K562 treated with DMSO at 1 percent for 24 hours (cell line): ENCODE results near the gene KCNIP2. TPM values are rescaled to one million over a fixed set of nuclear protein-coding genes. Genes with fewer than 3 reads are reported as not detected.

Experiments used
- total RNA-seq: library from RNA; unstranded; fragments of 300-600 nt; gene quantifications from 2 replicates; pipeline ENCODE4 v1.2.3, GENCODE V29; 2022; ENCODE audit warnings: low read depth; ENCODE audit not compliant: insufficient read depth

Gene KCNIP2
- 1.3 and 1.4 TPM in 2 replicates for total RNA-seq

DNA sequence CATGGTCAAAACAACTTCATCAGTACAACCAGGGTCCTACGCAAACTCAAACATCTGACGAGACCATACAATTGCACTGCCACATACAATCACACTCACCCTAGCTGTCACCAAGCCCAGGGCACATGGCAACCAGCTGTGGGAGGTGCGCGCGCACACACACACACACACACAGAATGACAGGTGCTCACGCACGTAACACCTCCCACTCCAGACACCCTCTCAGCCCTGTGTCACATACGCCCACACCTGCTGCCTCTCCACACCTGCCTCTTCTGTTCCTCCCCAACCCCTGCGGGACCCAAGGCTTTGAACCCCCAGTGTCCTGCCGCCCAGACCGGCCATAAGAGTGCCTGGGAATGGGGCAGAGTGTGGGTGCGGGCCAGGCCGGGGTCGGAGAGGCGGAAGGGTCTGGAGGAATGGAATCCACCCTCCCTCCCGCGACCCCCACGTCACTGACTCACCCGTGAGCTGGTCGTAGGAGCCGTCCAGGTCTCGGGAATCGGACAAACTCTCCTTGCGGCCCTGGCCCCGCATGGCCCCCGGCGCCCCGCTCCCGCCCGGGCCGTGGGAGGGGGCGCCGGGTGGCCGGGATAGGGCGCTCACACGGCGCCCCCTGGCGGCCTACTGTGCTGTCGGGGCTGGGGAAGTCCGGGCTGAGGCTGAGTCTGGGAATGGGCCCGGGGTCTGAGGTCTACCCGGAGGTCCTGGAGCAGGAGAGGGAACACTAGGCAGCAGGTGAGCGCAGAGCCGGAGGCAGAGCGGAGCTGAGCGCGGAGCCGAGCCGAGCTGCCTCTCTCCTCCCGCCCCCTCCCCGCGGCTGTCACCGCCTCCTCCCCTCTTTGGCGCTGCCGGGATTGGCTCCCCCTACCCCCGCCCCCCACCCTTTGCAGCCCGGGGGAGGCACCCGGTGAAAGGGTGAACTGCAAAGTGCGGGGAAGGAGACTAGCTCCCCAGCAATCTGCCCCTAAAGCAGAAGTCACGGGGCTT, at the start of gene KCNIP2:
Gene KCNIP2, minus strand, starts transcription at position 769 of the 990 bp plus-strand sequence. Its CDS starts 232 bp downstream, at position 537.

DNA sequence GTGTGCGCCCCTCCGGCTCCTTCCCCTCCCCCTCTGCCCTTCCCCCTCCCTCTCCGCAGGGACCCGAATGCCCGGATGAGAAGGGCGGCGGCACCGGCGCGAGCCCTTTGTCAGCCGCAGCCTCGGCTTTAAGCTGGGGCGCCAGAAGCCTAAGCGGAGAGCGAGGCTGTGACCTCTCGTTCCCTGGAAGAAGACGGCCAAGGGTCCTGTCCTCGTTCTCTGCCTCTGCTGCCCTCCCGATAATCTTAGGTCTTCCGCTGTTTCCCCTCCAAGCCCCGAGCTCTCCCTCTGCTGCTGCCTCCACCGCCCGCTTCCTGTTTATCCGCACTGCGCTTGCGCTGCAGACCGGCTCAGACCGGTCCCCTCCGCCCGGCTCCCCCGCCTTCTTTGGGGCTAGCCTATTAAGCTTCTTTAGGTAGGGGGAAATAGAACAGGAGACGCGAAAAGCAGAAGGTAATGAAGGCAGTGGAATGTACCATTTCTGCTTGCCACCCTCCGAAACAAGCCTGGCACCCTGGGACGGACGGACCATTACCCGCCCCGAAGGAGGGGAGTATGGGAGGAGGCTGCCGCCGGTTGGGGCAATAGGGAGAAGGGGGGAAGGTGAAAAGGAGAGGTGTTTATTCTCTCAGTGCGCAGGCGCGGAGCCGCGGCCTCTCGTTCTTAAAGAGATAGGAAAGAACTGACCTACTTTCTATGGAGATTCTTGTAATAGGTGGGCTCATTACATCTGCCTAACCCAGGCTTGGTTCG, 25.3 kb downstream of the KCNIP2 start, which contains the start of gene OGA:
Gene OGA, minus strand, starts transcription at position 326 of the 753 bp plus-strand sequence. CDS start 422 bp downstream, outside the sequence.

DNA sequence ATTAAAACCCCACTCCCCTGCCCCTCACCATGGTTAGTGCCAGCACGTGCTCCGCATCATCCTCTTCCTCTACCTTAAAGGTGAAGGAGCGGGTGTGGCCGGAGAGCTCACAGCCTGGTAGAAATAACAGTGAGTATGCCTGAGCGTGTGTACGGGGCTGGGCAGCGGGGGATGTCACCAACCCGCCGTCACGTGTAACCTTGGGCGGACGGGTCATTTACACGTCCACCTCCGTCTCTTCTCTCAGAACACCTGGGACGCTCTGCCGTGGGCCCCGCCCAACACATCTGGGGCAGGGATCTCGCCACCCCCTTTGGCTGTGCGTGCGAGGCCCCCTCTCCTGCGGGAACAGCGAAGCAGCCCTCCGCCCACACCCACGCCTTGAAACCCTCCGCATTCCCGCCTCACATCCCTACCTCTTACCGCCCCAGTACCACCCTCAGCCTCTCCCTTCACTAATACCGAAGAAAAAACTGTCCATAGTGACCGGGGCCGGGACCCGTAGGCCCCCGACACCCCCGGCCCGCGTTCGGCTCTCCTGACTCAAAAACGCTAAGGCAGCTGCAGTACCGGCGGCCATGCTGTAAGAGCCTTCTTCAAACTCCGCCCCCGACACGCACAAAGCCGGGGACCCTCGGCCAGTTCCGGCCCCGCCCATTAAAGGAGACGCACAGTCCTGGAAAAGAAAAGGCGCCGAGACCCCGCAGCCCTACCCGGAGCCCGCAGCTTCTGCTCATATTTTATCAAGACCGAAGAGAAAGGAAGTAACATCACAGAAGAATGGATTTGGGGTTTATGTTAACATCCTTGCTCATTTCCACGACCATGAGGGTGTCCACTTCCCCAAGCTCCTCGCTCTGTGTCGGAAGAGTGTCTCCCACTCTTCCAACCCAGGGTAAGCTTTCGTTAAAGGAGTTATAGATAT, 60.5 kb downstream of the KCNIP2 start, which contains the start of gene NPM3:
Gene NPM3, minus strand, starts transcription at position 636 of the 925 bp plus-strand sequence. Its CDS starts 56 bp downstream, at position 580.

Other genes with a start within 250 kb of the KCNIP2 start
- gene FBXW4, start 148.6 kb downstream of the KCNIP2 start, total RNA-seq: 18.5 and 18.7 TPM in 2 replicates
- 0.44 TPM in 1 of 2 replicates, not detected in the other for gene FGF8, start 67.7 kb downstream of the KCNIP2 start, total RNA-seq
- gene NPM3, start 60.4 kb downstream of the KCNIP2 start, total RNA-seq: 48.9 and 49.0 TPM in 2 replicates
- 30.7 and 32.1 TPM in 2 replicates for gene OGA, start 25.4 kb downstream of the KCNIP2 start, total RNA-seq
- not detected in 2 replicates for gene ARMH3, start 212.4 kb upstream of the KCNIP2 start, total RNA-seq
- 18.4 and 18.8 TPM in 2 replicates for gene HPS6, start 221.5 kb upstream of the KCNIP2 start, total RNA-seq